ENCODE results near the gene FNDC3B.

Gene FNDC3B

GRCh38 chr3:172274906-172275305 is 235.5 kb downstream of the FNDC3B start:
- 0 out of 2 replicates have a peak, but pooled peaks cover 2% of the 10 kb centered on the region for H3K4me1 ChIP-seq (ENCODE audit: control insufficient read depth, insufficient read depth, low read length)
- H3K27ac ChIP-seq (ENCODE audit: extremely low read depth, low read depth, low read length): no peak overlapping the region
- TF ChIP-seq ZXDB (tag by site-specific recombination; IDR thresholded peaks at IDR 0.05): no peak
- no peak for TF ChIP-seq ZNF184 (tag by site-specific recombination; IDR thresholded peaks at IDR 0.05)
- TF ChIP-seq BCL11A (tag by site-specific recombination; IDR thresholded peaks at IDR 0.05; ENCODE audit: low read depth): no peak
- TF ChIP-seq TCF7L2 (IDR thresholded peaks at IDR 0.05; ENCODE audit: borderline replicate concordance, low read depth, low read length): no peak
- TF ChIP-seq ZNF610 (tag by site-specific recombination; IDR thresholded peaks at IDR 0.05; ENCODE audit: borderline replicate concordance): no peak
- no peak for TF ChIP-seq TRIM28 (IDR thresholded peaks at IDR 0.05; ENCODE audit: borderline replicate concordance, low read length)
- no peak for TF ChIP-seq GLI4 (tag by site-specific recombination; IDR thresholded peaks at IDR 0.05)
- TF ChIP-seq ZNF692 (tag by site-specific recombination; IDR thresholded peaks at IDR 0.05): no peak
- no peak for TF ChIP-seq ZNF664 (tag by site-specific recombination; IDR thresholded peaks at IDR 0.05)
- TF ChIP-seq ZNF449 (tag by site-specific recombination; IDR thresholded peaks at IDR 0.05): no peak
- TF ChIP-seq ZNF138 (tag by site-specific recombination; IDR thresholded peaks at IDR 0.05; ENCODE audit: borderline replicate concordance): no peak
- no peak for TF ChIP-seq ZBTB20 (tag by site-specific recombination; IDR thresholded peaks at IDR 0.05)
- no peak for TF ChIP-seq ZSCAN5A (tag by site-specific recombination; IDR thresholded peaks at IDR 0.05)
- TF ChIP-seq ZNF148 (tag by site-specific recombination; IDR thresholded peaks at IDR 0.05; ENCODE audit: borderline replicate concordance): no peak
- TF ChIP-seq ZNF544 (tag by site-specific recombination; IDR thresholded peaks at IDR 0.05): no peak
- no peak for TF ChIP-seq ZNF48 (tag by site-specific recombination; IDR thresholded peaks at IDR 0.05)
- TF ChIP-seq KLF16 (tag by site-specific recombination; IDR thresholded peaks at IDR 0.05): no peak
- H3K9me3 ChIP-seq (ENCODE audit: control insufficient read depth, insufficient read depth, low read depth, low read length): no peaks in the 10 kb centered on the region
- ChIA-PET CTCF (interaction anchor here (0.6 kb wide), 2 partner anchors 47 to 370 kb away, joined by 3 read pairs; no protein-coding TSS in a partner anchor), POLR2A (no interaction called here)
- H3K36me3 ChIP-seq (ENCODE audit: control insufficient read depth in 2 of 2, insufficient read depth in 1 of 2, low read length in 2 of 2): peaks cover 0 to 3% of the 10 kb centered on the region in 2 experiments; a peak in 1 of 3 replicates
- H3K4me3 ChIP-seq (ENCODE audit: low read depth, low read length): no peak overlapping the region

GRCh38 chr3:172275586-172275985 is 236.2 kb downstream of the FNDC3B start:
- CTCF ChIA-PET: interaction anchor here (0.6 kb wide), 2 partner anchors 48 to 216 kb away, joined by 3 read pairs; no protein-coding TSS in a partner anchor
- H3K36me3 ChIP-seq (ENCODE audit: control insufficient read depth in 2 of 2, insufficient read depth in 1 of 2, low read length in 2 of 2): no peaks in the 10 kb centered on the region

More at GRCh38 chr3:172275586-172275985, 236.2 kb downstream of the FNDC3B start:
- POLR2A ChIA-PET: no interaction called here
- Histone ChIP-seq H3K27ac (ENCODE audit: extremely low read depth, low read depth, low read length) (no peak overlapping the region), H3K9me3 (ENCODE audit: control insufficient read depth, insufficient read depth, low read depth, low read length) (no peaks in the 10 kb centered on the region), H3K4me1 (ENCODE audit: control insufficient read depth, insufficient read depth, low read length) (0 out of 2 replicates have a peak, but pooled peaks cover 2% of the 10 kb centered on the region), H3K4me3 (ENCODE audit: low read depth, low read length) (no peak overlapping the region)
- no peak for TF ChIP-seq ZNF561 (tag by site-specific recombination; IDR thresholded peaks at IDR 0.05; ENCODE audit: borderline replicate concordance)
